HTR-8/SVneo (cell line): Measurements from ENCODE around the gene CCNK.

Experiments used
- DNase-seq: peaks from one replicate; pipeline ENCODE4 v3.0.0; 2011; ENCODE audit warnings: low spot score, mixed read lengths; ENCODE audit not compliant: insufficient read length
- FAIRE-seq: peaks from 2 replicates; lab custom pipeline; 2011; peaks lifted over from hg19 to GRCh38; lab: Jason Lieb, UNC

The CCNK gene

GRCh38 chr14:99548255-99548654 lies 67.0 kb downstream of the CCNK start:
- FAIRE-seq (no peak), DNase-seq (no peak)

GRCh38 chr14:99548871-99549515 lies 67.8 kb downstream of the CCNK start:
- DNase-seq (no peak), FAIRE-seq (no peak)

- DNase-seq (no peak), FAIRE-seq (no peak)
These were observed 68.5 kb downstream of the CCNK start for GRCh38 chr14:99549684-99550083.

GRCh38 chr14:99550387-99550992 lies 69.3 kb downstream of the CCNK start:
- FAIRE-seq (no peak), DNase-seq (no peak)

- FAIRE-seq (peak; percentile 88), DNase-seq (no peak)
These were observed 70.1 kb downstream of the CCNK start for GRCh38 chr14:99551034-99551922.

- FAIRE-seq: no peak
- no peak for DNase-seq
These were observed 70.9 kb downstream of the CCNK start for GRCh38 chr14:99552021-99552553.

GRCh38 chr14:99552572-99553216 lies 71.5 kb downstream of the CCNK start:
- no peak for DNase-seq
- FAIRE-seq: no peak

GRCh38 chr14:99554184-99554583 lies 73.0 kb downstream of the CCNK start:
- FAIRE-seq: no peak
- no peak for DNase-seq

- DNase-seq (no peak), FAIRE-seq (no peak)
These were observed 73.7 kb downstream of the CCNK start for GRCh38 chr14:99554757-99555531.

- DNase-seq: no peak
- no peak for FAIRE-seq
These were observed 75.1 kb downstream of the CCNK start for GRCh38 chr14:99556134-99556791.

GRCh38 chr14:99559286-99559990 lies 78.2 kb downstream of the CCNK start:
- FAIRE-seq (no peak), DNase-seq (no peak)

GRCh38 chr14:99560403-99560802 lies 79.2 kb downstream of the CCNK start:
- DNase-seq (no peak), FAIRE-seq (no peak)

- DNase-seq: no peak
- FAIRE-seq: no peak
These were observed 79.9 kb downstream of the CCNK start for GRCh38 chr14:99560922-99561683.

- DNase-seq (no peak), FAIRE-seq (no peak)
These were observed 80.7 kb downstream of the CCNK start for GRCh38 chr14:99561864-99562263.
